Stimulated activated naive B cell treated with anti-CD40 and anti-IgM and Interleukin-4, amounts not matched to agents 10 μg/mL and 1 μg/mL and 100 μg/mL, for 72 hours (primary cell): ENCODE data around the gene GDAP1L1.
"Not testable (repeated sequence)": the region's sequence is repeated elsewhere in the genome, so short reads cannot be mapped to it uniquely, and the experiment has no call there.

Experiments used
- ATAC-seq, 2 donors: fragments of 150-1000 bp; cut with Tn5 transposase; replicated peaks; 2 replicates each; pipeline ENCODE4 v1.10.0; 2021; ENCODE audit warnings: moderate library complexity in 1 of 2
- DNase-seq: peaks from one replicate; pipeline ENCODE4 v3.0.0; 2021
- H3K27ac Mint-ChIP-seq: one replicate; pipeline ENCODE4 v1.8.0; 2022; ENCODE audit warnings: mild to moderate bottlenecking, mixed read lengths
- H3K27me3 Mint-ChIP-seq, 2 donors: one replicate each; pipeline ENCODE4 v1.8.0; 2022; ENCODE audit warnings: mixed read lengths in 2 of 2
- H3K36me3 Mint-ChIP-seq, 2 donors: one replicate each; pipeline ENCODE4 v1.8.0; 2022; ENCODE audit warnings: mixed read lengths in 2 of 2, mild to moderate bottlenecking in 1 of 2
- H3K4me1 Mint-ChIP-seq, 2 donors: one replicate each; pipeline ENCODE4 v1.8.0; 2022; ENCODE audit warnings: mixed read lengths in 2 of 2, mild to moderate bottlenecking in 1 of 2
- H3K4me3 Mint-ChIP-seq, 2 donors: one replicate each; pipeline ENCODE4 v1.8.0; 2022; ENCODE audit warnings: mild to moderate bottlenecking in 2 of 2, mixed read lengths in 2 of 2, moderate library complexity in 1 of 2
- H3K9me3 Mint-ChIP-seq, 2 donors: one replicate each; pipeline ENCODE4 v1.8.0; 2022; ENCODE audit warnings: mixed read lengths in 2 of 2, mild to moderate bottlenecking in 1 of 2

The GDAP1L1 gene

DNA sequence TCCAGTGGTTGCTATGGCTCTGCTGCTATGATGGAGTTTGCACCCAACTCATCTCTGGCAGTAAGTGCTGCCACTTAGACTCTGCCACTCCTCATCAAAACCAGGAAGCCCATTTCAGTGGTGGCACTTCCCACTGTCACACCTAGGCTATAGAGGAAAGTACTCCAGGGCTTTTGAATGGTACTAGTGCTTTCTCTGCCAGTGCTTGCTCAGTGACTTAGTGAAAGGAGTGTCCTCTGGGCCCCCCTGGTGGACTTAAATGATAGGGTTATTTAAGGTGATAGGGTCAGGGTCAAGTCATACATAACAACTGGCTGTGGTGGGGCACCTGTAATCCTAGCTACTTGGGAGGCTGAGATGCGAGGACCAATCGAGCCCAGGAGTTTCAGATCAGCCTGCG lies 41.1 kb downstream of the GDAP1L1 start:
- no peak for DNase-seq
- no peak for ATAC-seq

DNA sequence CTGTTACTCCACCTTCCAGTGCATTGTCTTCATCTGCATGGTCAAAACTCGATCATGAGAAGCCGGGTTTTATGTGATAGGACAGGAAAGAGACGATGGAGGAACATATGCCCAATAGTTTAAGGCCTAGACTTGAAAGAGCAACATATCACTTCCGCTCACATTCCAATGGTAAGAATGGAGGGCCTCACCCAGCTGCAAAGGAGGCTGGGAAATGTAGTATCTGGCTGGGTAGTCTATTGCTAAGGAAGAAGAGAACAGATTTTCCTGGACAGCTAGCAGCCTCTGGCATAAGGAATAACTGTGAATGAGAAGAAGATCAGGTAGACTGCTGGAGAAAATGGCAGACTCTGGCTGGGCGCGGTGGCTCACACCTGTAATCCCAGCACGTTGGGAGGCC lies 44.6 kb downstream of the GDAP1L1 start:
- Mint-ChIP-seq H3K4me3 (no peak overlapping the region), H3K36me3 (peaks cover 7 to 29% of the 10 kb centered on the region in 2 donors), H3K27ac (peak overlapping the region; percentile 37), H3K27me3 (no peaks in the 10 kb centered on the region), H3K4me1 (peaks cover 2 to 3% of the 10 kb centered on the region in 2 donors), H3K9me3 (peaks cover 3 to 4% of the 10 kb centered on the region in 2 donors)
- DNase-seq = no peak
- no peak for ATAC-seq

More for the DNA sequence above, 41.1 kb downstream of the GDAP1L1 start:
- H3K27me3 Mint-ChIP-seq = no peaks in the 10 kb centered on the region
- H3K9me3 Mint-ChIP-seq = peaks cover 3 to 4% of the 10 kb centered on the region in 2 donors
- H3K27ac Mint-ChIP-seq = no peak overlapping the region
- H3K36me3 Mint-ChIP-seq = peaks cover 9 to 29% of the 10 kb centered on the region in 2 donors
- no peak overlapping the region for H3K4me3 Mint-ChIP-seq
- peaks cover 0 to 6% of the 10 kb centered on the region in 2 donors for H3K4me1 Mint-ChIP-seq

DNA sequence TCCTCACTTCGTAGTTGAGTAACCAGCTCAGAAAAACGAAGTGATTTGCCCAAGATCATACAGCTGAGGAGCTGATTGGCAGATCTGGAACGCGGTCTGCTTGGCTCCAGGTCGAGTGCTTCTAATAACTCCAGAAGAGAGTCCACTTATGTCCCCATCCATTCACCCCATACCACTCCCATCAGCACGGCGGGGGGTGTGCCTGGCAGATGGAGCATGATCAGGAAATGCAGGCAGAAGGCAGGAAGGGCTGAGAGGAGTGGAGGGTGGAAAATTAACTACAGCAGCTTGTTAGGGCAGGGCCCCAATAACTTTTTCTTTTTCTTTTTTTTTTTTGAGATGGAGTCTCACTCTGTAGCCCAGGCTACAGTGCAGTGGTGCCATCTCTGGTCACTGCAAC lies 48.9 kb downstream of the GDAP1L1 start:
- Mint-ChIP-seq H3K27ac (no peak overlapping the region), H3K4me3 (no peak overlapping the region), H3K27me3 (no peaks in the 10 kb centered on the region), H3K36me3 (peaks cover 2 to 8% of the 10 kb centered on the region in 2 donors), H3K4me1 (peaks cover 0 to 3% of the 10 kb centered on the region in 2 donors), H3K9me3 (no peaks in the 10 kb centered on the region)
- ATAC-seq = no peak
- no peak for DNase-seq

DNA sequence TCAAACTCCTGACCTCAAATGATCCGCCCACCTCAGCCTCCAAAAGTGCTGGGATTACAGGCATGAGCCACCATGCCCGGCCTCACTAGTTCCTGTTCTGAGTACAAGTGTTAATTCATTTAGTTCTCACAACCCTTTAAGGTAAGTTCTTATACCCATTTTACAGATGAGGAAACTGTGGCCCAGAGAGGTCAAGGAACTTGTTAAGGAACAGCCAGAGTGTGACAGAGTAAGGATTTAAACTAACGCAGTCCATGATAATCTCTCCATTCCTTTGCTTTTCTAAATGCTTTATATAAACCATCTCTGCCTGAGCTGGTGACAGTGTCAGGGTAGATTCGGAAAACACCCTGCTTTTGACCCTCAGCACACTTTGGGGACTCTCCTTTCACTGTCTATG lies 50.6 kb downstream of the GDAP1L1 start:
- Mint-ChIP-seq H3K27me3 (no peaks in the 10 kb centered on the region), H3K4me1 (peaks cover 0 to 4% of the 10 kb centered on the region in 2 donors), H3K4me3 (no peak overlapping the region), H3K27ac (no peak overlapping the region), H3K36me3 (peaks cover 5 to 8% of the 10 kb centered on the region in 2 donors), H3K9me3 (no peaks in the 10 kb centered on the region)
- no peak for ATAC-seq
- no peak for DNase-seq

DNA sequence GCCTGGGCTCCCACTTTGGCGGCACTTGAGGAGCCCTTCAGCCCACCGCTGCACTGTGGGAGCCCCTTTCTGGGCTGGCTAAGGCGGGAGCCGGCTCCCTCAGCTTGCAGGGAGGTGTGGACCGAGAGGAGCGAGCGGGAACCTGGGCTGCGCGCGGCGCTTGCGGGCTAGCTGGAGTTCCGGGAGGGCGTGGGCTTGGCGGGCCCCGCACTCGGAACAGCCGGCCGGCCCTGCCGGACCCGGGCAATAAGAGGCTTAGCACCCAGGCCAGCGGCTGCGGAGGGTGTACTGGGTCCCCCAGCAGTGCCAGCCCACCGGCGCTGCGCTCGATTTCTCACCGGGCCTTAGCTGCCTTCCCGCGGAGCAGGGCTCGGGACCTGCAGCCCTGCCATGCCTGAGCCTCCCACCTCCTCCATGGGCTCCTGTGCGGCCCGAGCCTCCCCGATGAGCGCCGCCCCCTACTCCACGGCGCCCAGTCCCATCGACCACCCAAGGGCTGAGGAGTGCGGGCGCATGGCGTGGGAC lies 52.0 kb downstream of the GDAP1L1 start:
- peaks cover 9 to 11% of the 10 kb centered on the region in 2 donors for H3K36me3 Mint-ChIP-seq
- not testable (repeated sequence) for ATAC-seq, H3K27me3 Mint-ChIP-seq, H3K27ac Mint-ChIP-seq, H3K4me3 Mint-ChIP-seq, DNase-seq, H3K9me3 Mint-ChIP-seq, H3K4me1 Mint-ChIP-seq

DNA sequence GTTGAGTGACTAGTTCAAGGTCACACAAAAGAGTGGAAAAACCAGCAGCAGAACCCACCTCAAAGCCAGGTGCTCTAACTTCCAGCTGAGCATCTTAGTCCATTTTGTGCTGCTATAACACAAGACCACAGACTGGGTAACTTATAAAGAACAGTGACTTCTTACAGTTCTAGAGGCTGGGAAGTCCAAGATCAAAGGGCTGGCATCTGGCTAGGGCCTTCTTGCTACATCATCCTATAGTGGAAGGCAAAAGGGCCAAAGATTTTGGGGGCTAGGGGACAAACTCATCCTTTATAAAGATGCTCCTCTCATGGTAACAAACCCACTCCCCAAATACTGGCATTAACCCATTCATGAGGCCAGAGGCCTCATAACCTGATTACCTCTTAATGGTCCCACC lies 54.2 kb downstream of the GDAP1L1 start:
- Mint-ChIP-seq H3K36me3 (peaks cover 12 to 13% of the 10 kb centered on the region in 2 donors), H3K27me3 (no peaks in the 10 kb centered on the region), H3K4me3 (no peak overlapping the region), H3K4me1 (peaks cover 0 to 2% of the 10 kb centered on the region in 2 donors), H3K27ac (no peak overlapping the region), H3K9me3 (no peaks in the 10 kb centered on the region)
- DNase-seq (no peak), ATAC-seq (no peak)

DNA sequence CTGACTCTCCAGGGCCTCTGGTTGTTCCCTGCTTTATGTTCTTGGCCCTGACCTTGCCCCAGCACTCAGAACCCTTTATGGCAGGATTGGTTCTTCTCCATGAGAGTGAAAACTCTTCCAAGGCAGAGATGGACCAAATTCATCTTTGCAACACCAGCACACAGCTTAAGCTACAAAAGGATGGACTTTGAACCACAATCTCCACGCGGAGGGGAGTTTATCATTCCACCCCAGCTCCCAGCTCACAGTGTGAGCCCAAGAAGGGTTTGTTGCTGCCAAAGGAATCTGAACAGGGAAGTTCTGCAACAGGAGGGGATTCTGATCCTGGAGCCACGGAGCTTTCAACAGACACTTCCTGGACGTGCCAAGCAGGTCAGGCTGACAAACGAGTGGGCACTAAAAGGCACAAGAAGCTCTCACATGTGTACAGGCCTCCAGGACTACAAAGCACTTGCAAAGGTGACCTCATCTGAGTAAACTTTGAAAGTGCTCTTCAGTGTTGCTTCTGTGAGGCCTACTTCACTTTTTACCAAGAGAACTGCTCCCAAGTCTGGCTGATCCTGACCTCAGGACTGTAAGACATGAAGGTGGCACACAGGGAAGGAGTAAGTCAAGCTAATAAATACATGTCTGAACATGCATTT lies 55.0 kb downstream of the GDAP1L1 start:
- Mint-ChIP-seq H3K36me3 (peaks cover 16 to 19% of the 10 kb centered on the region in 2 donors), H3K27ac (no peak overlapping the region), H3K9me3 (no peaks in the 10 kb centered on the region), H3K4me1 (peaks cover 4 to 5% of the 10 kb centered on the region in 2 donors), H3K4me3 (no peak overlapping the region), H3K27me3 (no peaks in the 10 kb centered on the region)
- DNase-seq = no peak
- no peak for ATAC-seq

DNA sequence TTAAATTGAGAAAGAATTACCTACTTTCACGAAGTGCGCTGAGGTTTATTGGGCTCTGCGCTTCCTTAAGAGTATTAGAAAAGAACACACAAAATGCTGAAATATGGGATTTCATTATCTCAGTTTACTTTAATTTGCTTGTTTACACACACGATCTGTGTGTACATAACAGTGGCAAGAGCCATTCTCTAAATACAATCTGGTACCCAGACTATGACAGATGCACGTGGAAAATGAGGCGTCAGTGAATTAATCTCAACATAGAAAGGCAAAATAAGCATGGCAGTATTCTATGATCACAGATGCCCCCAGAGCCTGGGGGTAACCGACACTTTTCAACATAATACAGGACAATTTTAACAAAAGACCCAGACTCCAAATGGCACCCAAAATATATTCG lies 55.6 kb downstream of the GDAP1L1 start:
- Mint-ChIP-seq H3K4me1 (peaks cover 4 to 5% of the 10 kb centered on the region in 2 donors), H3K9me3 (no peaks in the 10 kb centered on the region), H3K27me3 (no peaks in the 10 kb centered on the region), H3K4me3 (no peak overlapping the region), H3K36me3 (peaks cover 16 to 19% of the 10 kb centered on the region in 2 donors), H3K27ac (no peak overlapping the region)
- no peak for ATAC-seq
- no peak for DNase-seq

DNA sequence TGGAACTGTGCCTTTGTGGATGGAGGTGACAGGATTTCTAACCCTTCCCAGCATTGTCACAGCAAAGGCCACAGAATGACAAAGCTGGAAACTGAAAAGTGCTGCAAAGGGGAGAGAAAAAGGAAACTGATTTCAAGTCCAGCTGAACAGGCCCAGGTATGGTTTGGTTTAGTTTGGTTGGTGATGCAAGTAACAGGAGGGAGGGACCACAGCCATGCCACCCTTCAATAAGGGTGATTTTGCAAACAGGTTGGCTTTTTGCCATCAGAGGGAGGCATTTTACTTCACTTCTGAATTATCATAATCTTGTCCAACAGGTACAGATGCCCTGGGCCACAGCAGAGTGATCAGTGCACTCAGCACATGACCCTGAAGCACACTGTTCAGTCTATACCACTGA lies 57.3 kb downstream of the GDAP1L1 start:
- peak overlapping the region in 1 of 2 donors; percentile 7 for H3K4me3 Mint-ChIP-seq
- H3K27ac Mint-ChIP-seq = no peak overlapping the region
- H3K27me3 Mint-ChIP-seq = no peaks in the 10 kb centered on the region
- peaks cover 5% of the 10 kb centered on the region in 2 donors for H3K4me1 Mint-ChIP-seq
- no peak for ATAC-seq
- H3K9me3 Mint-ChIP-seq = no peaks in the 10 kb centered on the region
- no peak for DNase-seq
- peaks cover 16 to 19% of the 10 kb centered on the region in 2 donors for H3K36me3 Mint-ChIP-seq

DNA sequence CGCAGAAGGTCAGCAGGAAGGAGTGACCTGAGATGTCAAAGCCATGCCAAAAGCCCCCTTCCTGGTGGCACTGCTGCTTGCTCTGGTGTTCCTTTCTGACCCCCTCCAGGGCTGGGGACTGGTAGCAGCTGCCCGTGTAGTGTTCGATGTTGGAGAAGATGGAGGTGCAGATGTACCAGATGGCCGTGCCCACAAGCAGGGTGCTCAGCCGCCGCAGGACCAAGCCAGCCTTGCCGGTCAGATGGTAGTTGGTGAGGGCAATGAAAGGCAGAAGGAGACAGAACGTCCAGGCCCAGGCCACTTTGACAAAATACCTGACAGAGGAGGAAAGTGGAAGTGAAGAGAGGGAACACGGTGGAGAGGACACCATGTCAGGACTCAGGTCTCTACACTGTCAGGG lies 59.8 kb downstream of the GDAP1L1 start:
- Mint-ChIP-seq H3K36me3 (peaks cover 14 to 16% of the 10 kb centered on the region in 2 donors), H3K4me1 (peaks cover 16 to 26% of the 10 kb centered on the region in 2 donors), H3K27me3 (no peaks in the 10 kb centered on the region), H3K4me3 (no peak overlapping the region), H3K9me3 (no peaks in the 10 kb centered on the region), H3K27ac (no peak overlapping the region)
- DNase-seq (no peak), ATAC-seq (no peak)

DNA sequence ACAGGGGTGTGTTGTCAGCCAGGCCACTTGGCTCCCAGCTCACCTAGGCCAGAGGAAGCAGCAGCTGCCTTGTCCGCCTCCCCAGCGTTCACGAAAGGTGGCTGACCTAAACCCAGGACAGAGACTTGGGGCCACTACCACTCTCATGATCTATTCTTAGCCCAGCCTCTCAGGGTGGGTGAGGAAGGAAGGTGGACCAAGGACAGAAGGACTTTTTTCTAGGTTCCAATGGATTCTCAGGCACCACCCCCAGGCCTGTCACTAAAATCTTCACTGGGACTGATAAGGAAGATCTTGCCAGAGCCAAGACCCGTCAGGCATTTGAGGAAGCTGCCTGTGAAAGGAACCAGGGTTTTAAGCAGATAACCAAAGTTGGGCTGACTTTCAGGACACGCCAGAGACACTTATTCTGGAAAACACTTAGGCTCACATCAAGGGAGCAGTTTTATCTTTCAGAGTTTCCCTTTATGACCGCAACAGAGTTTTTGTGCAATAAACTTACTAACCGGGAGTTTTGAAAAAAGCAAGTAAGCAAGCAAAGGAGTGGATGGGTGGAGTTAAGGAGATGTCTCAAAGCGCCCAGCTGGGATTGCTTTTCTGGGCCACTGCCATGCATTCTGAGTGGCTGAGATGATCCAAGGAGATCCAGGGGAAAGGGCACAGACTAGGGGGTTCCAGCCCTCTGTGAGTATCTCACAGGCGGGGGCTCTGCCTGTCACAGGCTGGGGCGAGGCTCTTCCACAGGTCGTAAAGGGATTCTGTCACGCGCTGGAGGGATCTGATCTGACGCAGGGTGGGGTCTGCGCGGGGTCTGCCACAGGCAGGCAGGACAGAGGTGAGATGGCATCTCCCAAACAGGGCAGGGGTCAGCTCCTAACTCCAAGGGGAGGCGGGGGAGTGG lies 62.9 kb downstream of the GDAP1L1 start:
- Mint-ChIP-seq H3K27ac (peak overlapping the region; percentile 97), H3K9me3 (no peaks in the 10 kb centered on the region), H3K4me3 (peak overlapping the region; percentile 88 to 97), H3K36me3 (peaks cover 6 to 11% of the 10 kb centered on the region in 2 donors), H3K27me3 (no peaks in the 10 kb centered on the region), H3K4me1 (peaks cover 16 to 26% of the 10 kb centered on the region in 2 donors)
- no peak for DNase-seq
- no peak for ATAC-seq

DNA sequence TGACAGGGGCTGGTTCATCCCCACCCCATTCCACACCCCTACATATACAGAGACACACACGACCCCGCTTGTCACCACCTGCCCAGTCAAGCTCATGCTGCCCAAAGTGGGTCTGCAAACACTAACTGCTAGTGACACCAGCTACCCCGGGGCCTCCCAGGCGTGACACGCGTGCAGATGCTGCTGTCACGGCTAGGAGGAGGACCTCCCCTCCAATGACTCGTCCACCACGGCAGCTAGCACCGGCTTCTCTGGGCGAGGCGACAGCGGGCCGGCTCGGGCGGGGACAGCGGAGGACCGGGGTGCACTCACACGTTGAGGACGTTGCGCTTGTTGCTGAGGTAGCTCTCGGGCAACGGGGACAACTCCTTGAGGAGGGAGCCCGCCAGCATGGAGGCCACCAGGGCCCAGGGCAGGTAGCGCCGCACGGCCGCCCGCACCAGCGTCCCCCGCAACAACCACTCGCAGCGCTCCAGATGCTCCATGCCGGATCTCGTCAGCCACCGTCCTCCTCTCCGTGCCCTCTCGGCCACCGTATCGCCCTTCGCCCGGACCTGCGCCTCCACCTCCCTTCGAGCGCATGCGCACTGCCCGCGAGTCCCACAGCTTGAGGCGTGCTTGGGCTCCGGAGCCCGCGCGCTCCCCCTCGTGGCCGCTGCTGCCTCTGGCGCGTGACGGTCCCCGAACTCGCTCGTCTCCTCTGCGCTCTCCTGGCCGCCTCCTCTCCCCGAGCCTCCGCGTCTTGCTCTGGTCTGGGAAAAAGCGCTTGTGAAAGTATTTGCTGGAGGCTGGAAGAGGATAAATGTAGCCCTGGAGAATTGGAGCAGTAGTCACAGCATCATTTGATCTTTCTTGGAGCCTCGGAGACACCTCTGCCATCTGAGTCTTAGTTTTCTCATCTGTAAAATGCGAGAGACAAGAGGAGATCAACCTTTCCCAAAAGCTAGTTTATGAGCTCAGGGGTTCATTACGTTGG lies 63.8 kb downstream of the GDAP1L1 start, which contains the start of gene FITM2:
Gene FITM2 (minus strand): TSS at position 539 of the 976 bp plus-strand sequence. CDS start 54 bp downstream, at position 485.
- peaks cover 16 to 26% of the 10 kb centered on the region in 2 donors for H3K4me1 Mint-ChIP-seq
- DNase-seq (peak; percentile 98), ATAC-seq (peak; percentile 92)
- no peaks in the 10 kb centered on the region for H3K9me3 Mint-ChIP-seq
- no peaks in the 10 kb centered on the region for H3K27me3 Mint-ChIP-seq
- peak within 1 kb of the TSS; percentile 97 for H3K27ac Mint-ChIP-seq
- peaks cover 6 to 11% of the 10 kb centered on the region in 2 donors for H3K36me3 Mint-ChIP-seq
- peak within 1 kb of the TSS; percentile 88 to 97 for H3K4me3 Mint-ChIP-seq

DNA sequence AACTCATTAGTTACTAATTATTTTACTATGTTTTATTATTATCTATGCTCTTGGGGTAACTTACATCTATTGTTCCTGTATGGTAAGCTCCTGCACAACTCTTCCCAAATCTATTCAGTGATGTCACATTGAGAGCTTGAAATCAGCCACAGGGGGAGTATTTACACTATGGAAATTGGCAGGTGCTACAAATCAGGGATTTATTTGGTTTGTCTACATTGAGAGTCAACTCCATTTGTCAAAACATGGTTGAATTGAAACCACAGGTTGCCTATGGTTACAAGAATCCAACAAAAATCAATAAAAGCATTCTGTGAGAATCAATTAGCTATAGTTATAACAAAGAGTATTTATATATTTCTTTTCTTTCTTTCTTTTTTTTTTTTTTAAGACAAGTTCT lies 67.8 kb downstream of the GDAP1L1 start:
- Mint-ChIP-seq H3K27me3 (peaks cover 7 to 9% of the 10 kb centered on the region in 2 donors), H3K4me1 (peaks cover 10 to 16% of the 10 kb centered on the region in 2 donors), H3K36me3 (peaks cover 2 to 4% of the 10 kb centered on the region in 2 donors), H3K4me3 (no peak overlapping the region), H3K27ac (no peak overlapping the region), H3K9me3 (no peaks in the 10 kb centered on the region)
- ATAC-seq (no peak), DNase-seq (no peak)
